HG02642 (cell line): ENCODE results near the gene WNT16.

Experiments
- ATAC-seq: cut with Tn5 transposase; IDR thresholded peaks from one replicate; pipeline ENCODE4 v1.9.1; 2021; ENCODE audit warnings: mild to moderate bottlenecking; ENCODE audit not compliant: unreplicated experiment, poor library complexity

WNT16 gene

GRCh38 chr7:121342631-121343030 is 13.8 kb downstream of the WNT16 start:
- ATAC-seq: no peak

- no peak for ATAC-seq
These were observed 14.5 kb downstream of the WNT16 start for GRCh38 chr7:121343302-121343701.

GRCh38 chr7:121344093-121344492 is 15.3 kb downstream of the WNT16 start:
- no peak for ATAC-seq

GRCh38 chr7:121344497-121344896 is 15.7 kb downstream of the WNT16 start:
- ATAC-seq: no peak

- ATAC-seq: no peak
These were observed 22.9 kb downstream of the WNT16 start for GRCh38 chr7:121351682-121352081.

GRCh38 chr7:121352323-121352722 is 23.5 kb downstream of the WNT16 start:
- peak; percentile 50 for ATAC-seq

- ATAC-seq: no peak
These were observed 26.8 kb downstream of the WNT16 start for GRCh38 chr7:121355574-121355973.

- no peak for ATAC-seq
These were observed 31.8 kb downstream of the WNT16 start for GRCh38 chr7:121360564-121360963.

- ATAC-seq: no peak
These were observed 38.1 kb downstream of the WNT16 start for GRCh38 chr7:121366852-121367431.

- ATAC-seq: peak; percentile 52
These were observed 40.7 kb downstream of the WNT16 start for GRCh38 chr7:121369462-121369861.

DNA sequence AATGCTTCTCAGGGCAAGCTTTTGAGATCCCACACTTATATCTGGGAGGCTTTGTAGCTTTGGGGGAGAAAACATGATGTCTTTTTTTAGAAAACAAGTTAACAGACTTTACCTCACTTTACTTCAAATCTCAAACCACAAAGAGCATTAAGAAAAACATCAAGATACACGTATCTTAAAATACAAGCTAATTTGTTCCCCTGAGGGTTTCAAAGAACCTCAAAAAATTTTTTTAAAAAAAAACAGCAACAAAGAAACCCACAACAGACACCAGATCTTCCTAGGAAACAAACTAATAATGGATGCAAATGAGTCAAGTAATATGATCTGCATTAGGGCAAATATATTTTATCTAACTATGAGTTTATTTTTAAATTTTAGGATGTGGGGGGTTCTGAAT is 42.6 kb downstream of the WNT16 start:
- no peak for ATAC-seq

DNA sequence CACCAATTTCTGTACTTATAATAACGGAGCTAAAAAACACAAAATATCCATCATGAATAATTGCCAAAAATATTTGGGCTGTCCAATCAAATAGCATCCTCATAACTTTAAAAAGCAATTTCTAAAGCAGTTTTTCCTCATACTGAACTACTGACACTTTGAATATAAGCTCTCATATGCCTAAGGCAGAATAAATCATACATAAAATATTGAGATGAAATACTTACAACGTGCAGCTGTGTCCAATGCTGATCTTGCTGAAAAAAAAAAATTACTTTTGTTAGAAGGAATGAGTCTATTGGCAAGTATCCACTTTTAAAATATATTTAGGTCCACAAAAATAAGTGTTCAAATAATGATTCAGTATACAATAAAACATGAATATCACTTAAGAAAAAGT is 43.1 kb downstream of the WNT16 start:
- no peak for ATAC-seq

- ATAC-seq: peak; percentile 82
These were observed 43.7 kb downstream of the WNT16 start for GRCh38 chr7:121372376-121373010.

DNA sequence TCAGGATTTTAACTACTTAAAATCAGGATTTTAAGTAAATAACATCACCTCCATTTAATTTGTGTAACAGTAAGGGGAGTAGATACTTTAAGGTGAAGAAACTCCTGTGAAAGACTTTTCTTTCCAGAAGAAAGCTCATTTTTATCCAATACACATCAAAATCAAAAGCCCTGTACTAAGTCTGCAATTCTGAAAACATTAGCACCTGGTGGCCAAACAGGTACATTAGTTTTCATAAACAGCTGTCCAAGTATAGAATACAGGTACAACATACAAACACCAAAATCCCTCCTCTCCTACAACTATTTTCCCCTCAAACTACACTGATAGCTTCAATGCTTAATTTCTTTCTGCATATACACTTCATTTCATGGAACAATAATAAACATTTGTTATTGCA is 44.4 kb downstream of the WNT16 start:
- ATAC-seq: no peak

GRCh38 chr7:121376979-121377378 is 48.2 kb downstream of the WNT16 start:
- ATAC-seq: no peak

DNA sequence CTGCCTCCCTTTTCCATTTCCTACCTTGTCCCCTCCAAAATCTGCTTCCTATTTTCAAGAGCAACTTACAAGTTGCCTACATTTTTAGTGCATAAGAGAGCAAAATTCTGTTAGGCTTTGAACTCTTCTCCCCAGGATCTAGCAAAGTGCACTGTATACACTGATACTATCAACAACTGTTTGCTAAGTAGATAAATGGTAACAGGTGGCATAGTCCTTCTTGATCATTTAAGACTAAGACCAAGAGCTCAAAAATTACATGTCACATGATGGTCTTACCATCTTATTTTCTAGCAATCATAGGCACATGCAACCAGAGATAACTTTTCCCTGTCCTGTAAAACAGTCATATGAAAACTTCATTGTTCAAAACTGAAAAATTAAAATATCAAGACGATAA is 51.1 kb downstream of the WNT16 start:
- no peak for ATAC-seq

DNA sequence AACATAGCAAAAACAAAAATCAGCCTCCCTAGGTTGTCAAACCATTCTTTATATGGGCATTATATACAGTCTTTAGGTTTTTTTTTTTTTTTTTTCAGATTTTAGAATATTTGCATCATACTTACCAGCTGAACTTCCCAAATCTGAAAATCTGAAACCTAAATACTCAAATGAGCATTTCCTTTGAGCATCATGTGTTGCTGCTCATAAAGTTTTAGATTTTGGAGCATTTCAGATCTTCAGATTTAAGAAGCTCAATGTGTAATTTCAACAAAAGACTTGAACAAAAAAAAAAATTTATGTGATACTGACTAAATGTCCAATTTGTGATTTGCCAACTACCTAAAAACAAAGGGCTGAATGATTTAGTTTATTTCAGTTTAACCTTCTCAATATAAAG is 53.7 kb downstream of the WNT16 start:
- no peak for ATAC-seq

DNA sequence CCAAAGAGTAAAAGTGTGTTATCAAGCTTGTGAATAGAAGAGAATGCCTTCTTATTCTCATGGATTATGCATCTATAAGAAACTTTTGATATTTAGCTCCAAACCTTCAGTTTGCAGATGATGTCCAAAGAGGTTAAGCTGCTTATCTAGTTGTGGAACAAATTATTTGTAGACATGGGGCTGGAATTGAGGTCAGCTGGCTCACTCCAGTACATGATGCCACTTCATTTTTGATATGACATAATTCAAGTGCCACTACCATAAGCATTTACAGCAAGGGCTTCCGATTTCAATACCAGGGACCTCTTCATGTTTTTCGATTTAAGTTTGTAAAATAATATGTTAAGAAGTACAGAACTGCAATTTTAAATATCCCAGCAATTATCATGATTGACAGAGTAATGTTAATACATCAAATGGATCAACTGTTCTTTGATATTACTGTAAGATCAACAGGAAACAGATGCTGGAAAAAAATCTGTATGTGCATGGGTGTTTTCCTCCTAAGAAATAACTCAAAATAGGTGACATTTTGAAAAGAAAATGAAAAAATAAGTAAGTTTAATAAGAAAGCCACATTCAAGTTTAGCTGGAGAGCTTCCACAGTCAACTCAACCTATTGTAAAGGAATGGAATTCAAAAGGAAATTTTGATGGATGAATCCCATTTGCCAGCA is 54.6 kb downstream of the WNT16 start:
- ATAC-seq: no peak

- no peak for ATAC-seq
These were observed 55.5 kb downstream of the WNT16 start for GRCh38 chr7:121384265-121384664.

GRCh38 chr7:121385056-121385799 is 56.4 kb downstream of the WNT16 start:
- peak; percentile 6 for ATAC-seq

GRCh38 chr7:121385800-121386179 is 57.0 kb downstream of the WNT16 start:
- ATAC-seq: peak; percentile 95
